ENCODE measurements around the gene FAM227A. TPM values are rescaled to one million over a fixed set of nuclear protein-coding genes. Genes with fewer than 3 reads are reported as not detected.

Gene FAM227A
- total and polyA plus RNA-seq, 2 of the 8 experiments (the other 6 are each of a cell fraction or from before 2014, with no cell fraction given) = 2.1 to 3.9 TPM

DNA sequence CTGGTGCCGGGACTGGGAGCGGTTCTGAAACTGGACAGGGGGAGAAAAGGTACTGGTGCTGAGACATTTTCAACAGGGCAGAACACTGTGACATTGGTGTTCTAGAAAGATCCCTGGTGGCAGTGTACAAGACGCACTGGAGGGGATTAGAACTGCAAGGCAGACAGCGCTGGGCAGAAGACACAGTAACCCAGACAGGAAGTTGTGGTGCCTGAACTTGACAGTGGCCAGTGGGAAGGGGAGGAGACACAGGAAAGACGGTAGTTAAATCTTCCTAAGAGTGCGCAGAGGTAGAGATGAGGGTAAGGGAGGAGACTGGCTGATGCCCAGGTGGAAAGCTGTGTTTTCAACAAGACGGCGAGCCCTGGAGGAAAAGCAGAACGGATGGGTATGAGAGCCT, 24.5 kb downstream of the FAM227A start (continued):
- TF ChIP-seq SIRT6 (IDR thresholded peaks at IDR 0.05; ENCODE audit: low read length) (no peak), ASH2L (IDR thresholded peaks at IDR 0.05; ENCODE audit: low read length) (no peak), RXRA (IDR thresholded peaks at IDR 0.05; ENCODE audit: insufficient read depth, low read depth, low read length) (no peak), BACH1 (IDR thresholded peaks at IDR 0.05; ENCODE audit: low read length) (no peak)
